Suprapubic skin (tissue), 4 donors: ENCODE data around the gene SEMA5B. TPM values are rescaled to one million over a fixed set of nuclear protein-coding genes. Genes with fewer than 3 reads are reported as not detected.

ENCODE experiments used
- DNase-seq, 2 donors: peaks; one replicate each; pipeline ENCODE4 v3.0.0-alpha.2; 2019; ENCODE audit warnings: low spot score in 2 of 2
- H3K27ac ChIP-seq: fragments of 200-600 bp; sonication (generic); one replicate; pipeline ENCODE4 v1.5.1; 2019
- H3K27me3 ChIP-seq: fragments of 200-600 bp; sonication (generic); one replicate; pipeline ENCODE4 v1.5.1; 2019
- H3K36me3 ChIP-seq: fragments of 200-600 bp; sonication (generic); one replicate; pipeline ENCODE4 v1.5.1; 2019
- H3K4me1 ChIP-seq: fragments of 200-600 bp; sonication (generic); one replicate; pipeline ENCODE4 v1.5.1; 2019
- H3K4me3 ChIP-seq: fragments of 200-600 bp; sonication (generic); one replicate; pipeline ENCODE4 v1.5.1; 2019; ENCODE audit warnings: mild to moderate bottlenecking
- H3K9me3 ChIP-seq: fragments of 200-600 bp; sonication (generic); one replicate; pipeline ENCODE4 v1.5.1; 2019
- EP300 ChIP-seq: sonication (generic); formaldehyde crosslinking; IDR thresholded peaks from one replicate; pipeline ENCODE4 v1.6.1; 2017; ENCODE audit warnings: antibody characterized with exemption
- POLR2A ChIP-seq, 2 donors: fragments of 450-650 bp; IDR thresholded peaks; one replicate each; pipeline ENCODE4 v1.6.1; 2017; ENCODE audit warnings: antibody characterized with exemption in 2 of 2, mild to moderate bottlenecking in 2 of 2, moderate library complexity in 2 of 2
- POLR2AphosphoS5 ChIP-seq, 3 donors: sonication (generic); formaldehyde crosslinking; IDR thresholded peaks; one replicate each; pipeline ENCODE4 v1.6.1; 2017; ENCODE audit warnings: antibody characterized with exemption in 3 of 3
- WGBS: methylation state at CpG from one replicate; pipeline ENCODE4 v1.1.5; 2018; 5-methylcytosine and 5-hydroxymethylcytosine counted together
- total RNA-seq, 4 donors: library from RNA; depleted of rRNA; stranded (reverse); fragments of >200 nt; gene quantifications; one replicate each; pipeline ENCODE4 v1.1.0, GENCODE V29; 2016
- TF ChIP-seq, protein P1 (sequence below), 2 donors: fragments of 200-600 bp in 1 of 2; fragments of 450-650 bp in 1 of 2; sonication (generic) in 1 of 2; IDR thresholded peaks; one replicate each; pipeline ENCODE4 v1.5.1; 2016 to 2019; ENCODE audit warnings: antibody characterized with exemption in 2 of 2, mild to moderate bottlenecking in 1 of 2, moderate library complexity in 1 of 2

Gene SEMA5B
- total RNA-seq, 4 donors from 2014 or later = 1.4 to 2.0 (median 1.8) TPM; not detected in 1

DNA sequence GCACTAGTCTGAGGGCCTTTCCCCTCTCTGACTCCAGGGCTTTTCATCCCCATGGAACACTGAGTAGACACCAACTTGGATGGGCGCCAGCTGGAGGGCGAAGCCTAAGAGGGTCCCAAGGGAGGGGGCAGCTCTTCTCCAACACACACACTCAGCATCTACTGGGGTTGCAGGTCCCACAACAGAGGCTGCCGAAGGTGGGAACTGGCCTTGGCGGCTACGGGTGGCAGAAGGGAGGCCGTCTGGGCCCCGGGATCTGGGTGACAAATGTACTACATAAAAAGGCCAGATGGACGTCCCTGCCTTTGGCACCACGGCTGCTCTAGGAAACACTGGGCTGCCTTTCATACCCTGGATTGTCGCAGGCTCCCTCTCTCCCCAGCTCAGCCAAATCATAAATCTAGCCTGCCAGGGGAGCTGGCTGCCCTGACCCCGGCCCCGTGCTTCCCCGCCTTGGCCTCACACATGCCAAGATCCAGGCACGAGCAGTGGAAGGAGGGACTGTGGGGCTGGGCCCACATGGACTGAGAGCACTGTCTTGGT lies 31.5 kb downstream of the SEMA5B start:
- no peaks in the 10 kb centered on the region for H3K36me3 ChIP-seq
- 65% methylated on average over 9 of the region's 14 CpGs for WGBS
- no peak overlapping the region for H3K4me3 ChIP-seq
- no peak overlapping the region for H3K27ac ChIP-seq
- TF ChIP-seq POLR2AphosphoS5 (IDR thresholded peaks at IDR 0.05) = no peak
- TF ChIP-seq, protein P1, sequence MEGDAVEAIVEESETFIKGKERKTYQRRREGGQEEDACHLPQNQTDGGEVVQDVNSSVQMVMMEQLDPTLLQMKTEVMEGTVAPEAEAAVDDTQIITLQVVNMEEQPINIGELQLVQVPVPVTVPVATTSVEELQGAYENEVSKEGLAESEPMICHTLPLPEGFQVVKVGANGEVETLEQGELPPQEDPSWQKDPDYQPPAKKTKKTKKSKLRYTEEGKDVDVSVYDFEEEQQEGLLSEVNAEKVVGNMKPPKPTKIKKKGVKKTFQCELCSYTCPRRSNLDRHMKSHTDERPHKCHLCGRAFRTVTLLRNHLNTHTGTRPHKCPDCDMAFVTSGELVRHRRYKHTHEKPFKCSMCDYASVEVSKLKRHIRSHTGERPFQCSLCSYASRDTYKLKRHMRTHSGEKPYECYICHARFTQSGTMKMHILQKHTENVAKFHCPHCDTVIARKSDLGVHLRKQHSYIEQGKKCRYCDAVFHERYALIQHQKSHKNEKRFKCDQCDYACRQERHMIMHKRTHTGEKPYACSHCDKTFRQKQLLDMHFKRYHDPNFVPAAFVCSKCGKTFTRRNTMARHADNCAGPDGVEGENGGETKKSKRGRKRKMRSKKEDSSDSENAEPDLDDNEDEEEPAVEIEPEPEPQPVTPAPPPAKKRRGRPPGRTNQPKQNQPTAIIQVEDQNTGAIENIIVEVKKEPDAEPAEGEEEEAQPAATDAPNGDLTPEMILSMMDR (IDR thresholded peaks at IDR 0.05) = no peak
- no peak for TF ChIP-seq EP300
- TF ChIP-seq POLR2A (IDR thresholded peaks at IDR 0.05) = no peak
- peaks cover 14% of the 10 kb centered on the region for H3K4me1 ChIP-seq
- DNase-seq = no peak
- H3K27me3 ChIP-seq = peaks cover 32% of the 10 kb centered on the region
- H3K9me3 ChIP-seq = no peaks in the 10 kb centered on the region

DNA sequence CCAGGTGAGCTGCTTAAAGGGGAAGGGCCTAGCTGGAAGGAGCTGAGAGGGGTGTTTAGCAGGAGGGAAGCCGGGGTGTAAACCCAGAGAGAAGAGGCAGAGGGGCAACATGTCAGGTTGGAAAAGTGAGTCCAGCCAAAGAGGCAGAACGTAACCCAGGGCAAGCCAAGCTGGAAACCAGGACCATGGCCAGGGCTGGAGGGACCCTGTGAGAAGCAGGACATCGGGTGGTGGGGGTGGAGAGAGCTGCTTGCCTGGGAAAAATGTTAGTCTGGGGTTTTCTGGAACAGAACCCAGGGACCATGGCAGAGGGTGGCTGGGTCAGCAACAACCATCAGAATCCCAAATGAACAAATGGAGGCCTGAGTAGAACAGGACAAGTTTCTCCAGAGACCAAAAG lies 32.6 kb downstream of the SEMA5B start:
- WGBS = 93% methylated on average over 3 of the region's 3 CpGs
- TF ChIP-seq EP300 (no peak), POLR2AphosphoS5 (IDR thresholded peaks at IDR 0.05) (no peak), POLR2A (IDR thresholded peaks at IDR 0.05) (no peak)
- TF ChIP-seq, protein P1 (IDR thresholded peaks at IDR 0.05) = no peak
- Histone ChIP-seq H3K9me3 (no peaks in the 10 kb centered on the region), H3K27ac (no peak overlapping the region), H3K27me3 (peaks cover 40% of the 10 kb centered on the region), H3K36me3 (no peaks in the 10 kb centered on the region), H3K4me3 (no peak overlapping the region), H3K4me1 (peaks cover 14% of the 10 kb centered on the region)
- no peak for DNase-seq

DNA sequence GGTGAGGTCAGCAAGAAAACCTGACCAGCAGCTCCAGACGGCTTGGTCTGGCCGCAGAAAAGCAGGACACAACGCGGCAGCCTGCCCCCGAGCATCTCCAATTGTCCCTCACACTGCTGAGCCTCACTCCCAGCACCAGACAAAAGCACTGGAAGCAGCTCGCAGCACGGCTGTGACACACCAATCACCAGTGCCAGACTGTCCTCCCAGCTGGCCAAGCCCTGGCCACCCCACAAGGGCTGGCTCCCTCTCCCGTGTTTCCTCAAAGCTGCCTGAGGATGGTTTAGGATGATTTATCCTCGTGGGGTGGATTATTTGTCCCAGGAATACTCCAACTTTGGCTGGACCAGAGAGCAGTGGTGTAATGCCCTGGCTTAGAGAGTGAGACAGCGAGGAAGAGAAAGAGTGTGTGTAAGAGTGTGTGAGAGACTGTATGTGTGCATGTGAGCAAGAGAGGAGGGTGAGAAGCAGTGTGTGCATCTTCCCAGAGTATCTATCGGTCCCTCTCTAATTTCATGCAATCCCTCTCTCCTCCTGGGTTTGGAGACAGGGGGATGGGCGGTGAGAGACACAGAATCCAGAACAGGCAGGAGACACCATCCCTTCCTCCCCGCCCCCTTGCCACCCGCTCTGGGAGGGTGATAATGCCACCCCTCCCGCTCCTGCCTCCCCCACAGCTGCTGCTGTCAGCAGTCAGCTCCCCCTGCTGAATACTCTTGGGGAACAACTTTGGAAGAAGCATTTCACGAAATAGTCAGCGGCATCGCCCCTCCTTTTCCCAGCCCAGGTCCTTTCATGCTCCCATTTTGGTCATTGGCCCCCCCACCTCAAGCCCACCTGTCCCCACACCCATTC lies 34.2 kb downstream of the SEMA5B start:
- H3K36me3 ChIP-seq = no peaks in the 10 kb centered on the region
- H3K27me3 ChIP-seq = peaks cover 56% of the 10 kb centered on the region
- 47% methylated on average over 10 of the region's 18 CpGs for WGBS
- H3K27ac ChIP-seq = no peak overlapping the region
- DNase-seq = no peak
- TF ChIP-seq POLR2A (IDR thresholded peaks at IDR 0.05) (no peak), EP300 (no peak), POLR2AphosphoS5 (IDR thresholded peaks at IDR 0.05) (no peak)
- TF ChIP-seq, protein P1 (IDR thresholded peaks at IDR 0.05) = no peak
- H3K9me3 ChIP-seq = no peaks in the 10 kb centered on the region
- peaks cover 21% of the 10 kb centered on the region for H3K4me1 ChIP-seq
- no peak overlapping the region for H3K4me3 ChIP-seq

DNA sequence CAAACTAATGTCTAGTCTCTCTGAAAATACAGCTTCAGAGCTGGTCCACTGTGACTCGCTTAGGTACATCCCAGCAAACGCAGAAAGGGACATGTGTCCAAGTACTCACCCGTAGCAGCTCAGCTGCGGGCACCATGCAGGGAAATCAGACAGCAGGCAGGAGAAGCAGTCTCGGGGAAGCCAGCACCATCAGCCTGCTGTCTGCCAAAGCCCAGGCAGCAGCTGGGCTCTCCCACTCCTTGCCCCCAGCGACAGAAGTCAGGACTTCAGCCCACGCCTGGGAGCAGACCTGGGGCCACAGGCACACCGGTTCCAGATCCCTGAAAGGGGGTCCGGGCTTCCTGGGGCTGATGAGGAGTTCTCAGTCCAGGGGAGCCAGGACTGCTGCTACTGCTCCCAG lies 34.9 kb downstream of the SEMA5B start:
- H3K27me3 ChIP-seq = peaks cover 61% of the 10 kb centered on the region

DNA sequence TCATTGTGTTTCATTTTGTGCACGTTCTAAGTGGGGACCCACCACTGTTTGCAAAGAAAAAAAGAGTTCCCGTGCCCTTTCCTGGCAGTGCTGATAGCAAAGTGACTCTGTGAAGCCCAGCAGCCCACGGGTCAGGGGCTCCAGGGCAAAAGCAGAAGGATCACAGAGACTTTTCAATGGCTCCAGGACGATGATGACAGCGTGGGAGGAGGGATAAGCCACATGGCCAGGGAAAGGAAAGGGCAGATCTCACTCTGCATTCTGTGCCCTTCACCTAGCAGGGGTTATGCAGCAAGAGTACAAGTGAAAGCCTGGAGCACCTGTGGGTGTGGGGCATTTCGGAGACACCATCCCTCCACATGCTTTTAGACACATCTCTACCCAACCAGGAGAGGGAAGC lies 35.4 kb downstream of the SEMA5B start:
- Histone ChIP-seq H3K4me1 (peaks cover 25% of the 10 kb centered on the region), H3K27ac (no peak overlapping the region), H3K36me3 (no peaks in the 10 kb centered on the region), H3K4me3 (no peak overlapping the region), H3K27me3 (peaks cover 65% of the 10 kb centered on the region), H3K9me3 (no peaks in the 10 kb centered on the region)
- TF ChIP-seq, protein P1 (IDR thresholded peaks at IDR 0.05) = no peak
- no peak for TF ChIP-seq POLR2AphosphoS5 (IDR thresholded peaks at IDR 0.05)
- no peak for TF ChIP-seq EP300
- WGBS = 53% methylated on average over 6 of the region's 6 CpGs
- DNase-seq = no peak

More for the DNA sequence above, 34.9 kb downstream of the SEMA5B start:
- H3K4me3 ChIP-seq = no peak overlapping the region
- no peak overlapping the region for H3K27ac ChIP-seq
- WGBS = 77% methylated on average over 2 of the region's 9 CpGs
- TF ChIP-seq EP300 (no peak), POLR2A (IDR thresholded peaks at IDR 0.05) (no peak), POLR2AphosphoS5 (IDR thresholded peaks at IDR 0.05) (no peak)
- TF ChIP-seq, protein P1 (IDR thresholded peaks at IDR 0.05) = no peak
- DNase-seq = no peak
- no peaks in the 10 kb centered on the region for H3K36me3 ChIP-seq
- no peaks in the 10 kb centered on the region for H3K9me3 ChIP-seq
- peaks cover 25% of the 10 kb centered on the region for H3K4me1 ChIP-seq
